Left colon (tissue), 2 donors: ENCODE measurements around the gene JAG2. TPM values are rescaled to one million over a fixed set of nuclear protein-coding genes. Genes with fewer than 3 reads are reported as not detected.

Experiments
- ATAC-seq: fragments of 200-7000 bp; cut with Tn5 transposase; one replicate; pipeline ENCODE4 v1.9.1; 2020; ENCODE audit warnings: mild to moderate bottlenecking, moderate library complexity
- DNase-seq, 2 donors: peaks; one replicate each; pipeline ENCODE4 v3.0.0-alpha.2; 2020
- intact Hi-C, 2 donors: fragments of 100-400 bp; cut with DNase I in 1 of 2; cut with micrococcal nuclease in 1 of 2; formaldehyde crosslinking; loops; one replicate each; pipeline versions ENCODE4 v1.11.2 to v1.14.0; 2022; cut with DNase I, micrococcal nuclease
- total RNA-seq, 2 donors: library from RNA; stranded (reverse); fragmentation: NEBNext Ultra II Directional; extraction: Animal tissue kit (Norgen Biotek cat#: 25700); gene quantifications; one replicate each; pipeline ENCODE4 v1.2.1, GENCODE V29; 2021
- donor health status: DM: no; HTN: no; CAD: no.
- donor health status: DM: yes; HTN: yes; CAD: no.

JAG2 gene
- total RNA-seq, 2 donors from 2014 or later: 7.6 to 11.9 TPM

DNA sequence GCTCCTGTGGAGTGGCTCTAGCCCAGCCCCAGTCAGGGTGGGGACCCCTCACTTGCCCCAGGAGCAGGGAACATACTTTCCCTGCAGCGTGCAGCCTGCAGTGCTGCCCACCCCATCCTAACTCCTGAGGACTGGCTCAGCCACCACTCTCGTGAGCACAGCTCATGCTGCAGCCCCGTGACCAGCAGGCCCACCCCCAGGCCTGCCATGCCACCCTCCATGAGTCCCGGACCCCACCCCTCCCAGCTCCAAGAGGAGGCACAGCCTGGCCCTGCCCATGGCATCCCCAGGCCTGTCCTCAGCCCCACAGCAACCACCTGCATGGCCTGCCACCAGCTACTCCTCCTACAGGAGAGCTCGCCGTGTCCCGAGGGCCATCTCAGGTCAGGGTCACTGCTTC lies 3.9 kb upstream of the JAG2 start:
- ATAC-seq: no peak
- DNase-seq: no peak
- intact Hi-C loops: no loop called here

DNA sequence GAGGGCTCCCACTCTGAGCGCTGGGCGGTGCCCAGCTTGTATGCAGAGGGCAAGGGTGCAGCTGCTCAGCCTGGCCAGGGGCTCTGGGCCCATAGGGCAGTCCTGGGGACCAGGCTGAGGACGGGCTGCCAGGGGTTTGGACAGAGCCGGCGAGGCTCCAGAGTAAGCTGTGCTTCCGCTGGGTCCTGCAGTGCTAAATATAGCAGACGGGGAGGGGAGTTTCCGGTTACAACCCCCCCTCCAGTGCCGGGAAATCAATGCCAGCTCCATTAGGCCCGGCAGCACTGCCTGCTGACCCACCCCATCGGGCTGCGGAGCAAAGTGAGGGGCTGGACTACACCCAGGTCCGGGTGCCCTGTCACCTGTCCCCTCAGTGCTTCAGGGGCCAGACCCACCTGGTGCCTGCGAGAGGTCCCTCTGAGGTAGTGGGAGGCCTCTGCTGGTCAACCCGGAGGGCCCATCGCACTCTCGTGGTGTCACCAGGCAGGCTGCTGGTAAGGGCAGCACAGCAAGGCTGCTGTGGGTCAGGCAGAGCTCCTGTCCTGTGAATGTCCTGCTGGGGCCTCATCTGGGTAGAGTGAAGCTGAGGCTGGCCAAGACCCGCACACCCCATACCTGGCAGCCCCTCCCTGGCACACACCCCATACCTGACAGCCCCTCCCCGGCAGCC lies 2.6 kb upstream of the JAG2 start:
- ATAC-seq: no peak

DNA sequence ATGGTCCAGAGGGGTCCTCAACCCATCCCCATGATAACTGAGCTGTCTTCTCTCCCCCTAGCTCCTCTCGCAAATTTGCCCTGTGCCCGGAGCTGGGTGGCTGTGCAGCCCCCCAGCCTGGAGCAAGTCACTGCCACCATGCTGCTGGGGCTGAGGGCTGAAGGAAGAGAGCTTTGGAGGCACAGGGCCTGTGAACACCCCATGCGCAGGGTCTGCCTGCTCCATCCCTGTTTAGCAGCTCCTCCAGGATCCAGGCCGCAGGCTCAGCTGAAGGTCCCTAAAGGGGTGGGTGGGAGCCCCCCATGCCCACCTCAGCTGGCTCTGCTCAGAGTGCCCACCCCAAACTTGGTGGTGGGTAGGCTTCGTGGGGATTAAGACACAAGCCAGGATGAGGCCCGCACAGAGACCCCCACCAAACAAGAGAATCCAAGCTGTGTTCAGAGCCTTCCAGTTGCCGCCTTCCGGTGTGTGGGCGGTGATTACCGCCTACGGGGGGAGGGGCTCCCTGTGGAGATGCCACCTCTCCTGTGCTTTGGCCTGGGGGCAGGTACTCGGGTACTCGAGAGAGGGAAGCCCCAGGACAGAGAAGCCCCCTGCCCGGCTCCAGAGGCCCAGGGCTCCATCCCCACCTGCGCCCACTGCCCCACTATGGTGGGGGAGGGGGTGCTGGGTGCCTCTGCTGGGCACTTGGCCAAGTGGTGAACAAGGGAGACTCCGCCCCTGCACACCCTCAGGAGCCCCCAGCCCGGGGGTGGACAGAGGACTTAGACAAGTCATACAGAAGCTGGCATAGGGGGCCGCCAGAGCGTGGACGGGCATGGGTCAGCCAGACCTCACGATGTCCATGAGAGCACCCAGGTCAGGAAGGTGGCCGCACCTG lies 1.4 kb upstream of the JAG2 start:
- ATAC-seq (no peak), DNase-seq (no peak)
- intact Hi-C loops: no loop called here

More for the DNA sequence above, 2.6 kb upstream of the JAG2 start:
- DNase-seq: no peak
- intact Hi-C loops: no loop called here

DNA sequence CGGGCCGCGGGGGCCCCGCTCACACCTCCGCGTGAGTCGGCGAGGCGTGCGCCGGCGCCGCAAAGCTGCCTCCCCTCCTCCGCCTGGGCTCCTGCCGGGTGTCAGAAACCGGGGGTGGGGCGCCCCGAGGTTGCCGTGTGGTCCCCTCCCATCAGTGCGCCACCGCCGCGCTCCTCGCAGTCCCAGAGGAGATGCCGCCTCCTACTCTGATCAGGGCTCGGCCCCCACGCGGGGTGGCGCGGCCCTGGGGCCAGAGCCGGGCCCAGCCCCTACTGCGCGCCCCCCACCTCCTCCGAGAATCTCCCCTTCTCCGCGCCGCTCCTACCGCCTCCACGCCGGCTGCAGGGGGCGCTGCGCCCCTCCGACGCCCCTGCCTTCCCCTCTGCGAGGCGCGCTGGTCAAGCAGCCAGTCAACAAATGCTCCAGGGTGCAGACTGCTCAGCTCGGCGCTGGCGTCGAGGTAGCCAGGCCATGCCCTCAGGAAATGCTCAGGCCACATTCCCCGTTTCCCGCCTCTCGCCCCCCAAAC lies 467 bp upstream of the JAG2 start:
- peak in 1 of 2 donors; percentile 40 for DNase-seq
- intact Hi-C loops: no loop called here
- ATAC-seq: peak; percentile 4

DNA sequence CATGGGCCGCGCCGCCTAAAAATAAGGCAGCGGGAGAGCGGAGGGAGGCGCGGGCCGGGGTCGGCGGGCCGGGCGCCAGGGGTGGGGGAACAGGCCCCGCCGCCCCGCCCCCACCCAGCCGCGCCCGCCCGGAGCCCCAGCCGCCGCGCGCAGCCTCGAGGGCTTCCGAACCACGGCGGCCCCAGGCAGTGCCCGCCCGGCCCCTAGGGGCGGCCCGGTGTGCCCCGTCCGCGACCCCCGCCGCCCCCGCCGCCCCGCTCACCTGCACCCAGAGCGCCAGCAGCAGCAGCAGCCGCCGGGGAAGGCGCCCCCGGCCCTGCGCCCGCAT lies 519 bp downstream of the JAG2 start:
- no peak for DNase-seq
- no peak for ATAC-seq
- intact Hi-C loops: no loop called here

GRCh38 chr14:105167303-105168092 lies 1.1 kb downstream of the JAG2 start:
- peak; percentile 42 for ATAC-seq
- intact Hi-C loops: no loop called here
- peak in 1 of 2 donors; percentile 55 for DNase-seq

- no peak for ATAC-seq
- DNase-seq: no peak
- intact Hi-C loops: no loop called here
Observed at GRCh38 chr14:105166571-105167302, 1.8 kb downstream of the JAG2 start.

DNA sequence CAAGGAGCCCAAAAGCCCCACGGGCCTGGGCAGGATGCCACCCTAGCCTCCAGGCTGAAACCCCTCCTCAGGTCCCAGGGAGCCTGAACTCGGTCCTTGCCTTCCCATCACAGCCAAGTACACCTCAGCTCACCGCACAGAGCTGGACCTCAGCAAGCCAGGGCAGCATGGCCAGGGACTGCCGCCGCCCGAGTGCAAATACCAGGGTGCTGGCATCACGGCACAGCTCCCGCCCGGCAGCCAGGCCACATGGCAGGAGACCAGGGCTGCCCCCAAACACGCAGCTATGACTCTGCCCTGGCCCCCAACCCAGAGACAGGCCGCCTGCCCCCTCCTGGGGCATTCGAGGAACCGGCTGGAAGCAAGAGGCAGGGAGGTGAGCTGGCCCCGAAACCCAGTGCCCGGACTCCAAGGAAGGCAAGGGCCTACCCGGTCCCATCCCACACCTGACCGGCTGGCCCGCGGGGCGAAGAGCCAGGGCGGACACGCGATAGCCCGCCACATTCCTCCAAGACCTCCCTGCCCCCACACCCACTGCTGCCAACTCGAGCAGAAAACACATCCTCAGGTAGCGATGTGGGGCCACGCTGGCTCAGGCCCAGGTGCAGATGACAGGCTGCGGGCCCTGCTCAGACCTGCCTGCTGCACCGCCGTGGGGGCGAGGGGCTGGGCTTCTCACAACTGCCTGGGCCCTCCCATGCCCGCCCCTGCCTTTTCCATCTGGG lies 2.7 kb downstream of the JAG2 start:
- intact Hi-C loops: no loop called here
- no peak for DNase-seq
- no peak for ATAC-seq

DNA sequence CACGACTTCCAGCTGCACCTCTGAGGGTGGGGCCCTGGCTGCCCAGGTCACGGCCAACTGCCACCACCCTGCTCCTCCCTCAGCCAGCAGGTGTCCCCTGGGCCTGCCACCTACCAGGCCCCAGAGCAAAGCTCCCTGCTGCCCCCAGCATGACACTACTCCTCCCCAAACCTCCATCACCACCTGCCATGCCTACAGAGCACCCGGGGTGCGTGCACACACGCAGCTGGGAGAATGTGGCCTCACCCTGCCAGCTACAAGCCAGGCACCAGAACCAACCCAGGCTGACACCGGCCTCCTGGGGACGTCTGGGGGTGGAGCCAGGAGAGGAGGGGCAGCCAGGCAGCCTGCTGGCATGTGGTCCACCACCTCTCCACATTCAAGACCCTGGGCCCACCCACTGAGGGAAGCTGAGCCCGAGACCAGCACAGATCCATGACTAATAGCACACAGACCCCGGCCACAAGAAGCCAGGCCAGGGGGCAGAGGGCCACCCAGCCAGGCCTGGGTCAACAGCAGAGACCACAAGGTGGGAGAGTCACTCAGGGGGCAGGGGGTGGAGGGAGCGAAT lies 3.4 kb downstream of the JAG2 start:
- intact Hi-C loops: no loop called here
- ATAC-seq: peak; percentile 73
- DNase-seq: peak in 1 of 2 donors; percentile 58

- ATAC-seq (no peak), DNase-seq (no peak)
- intact Hi-C loops: no loop called here
Observed at GRCh38 chr14:105163040-105163742, 5.4 kb downstream of the JAG2 start.

- no peak for ATAC-seq
- intact Hi-C loops: no loop called here
- DNase-seq: no peak
Observed at GRCh38 chr14:105162669-105162979, 6.0 kb downstream of the JAG2 start.

DNA sequence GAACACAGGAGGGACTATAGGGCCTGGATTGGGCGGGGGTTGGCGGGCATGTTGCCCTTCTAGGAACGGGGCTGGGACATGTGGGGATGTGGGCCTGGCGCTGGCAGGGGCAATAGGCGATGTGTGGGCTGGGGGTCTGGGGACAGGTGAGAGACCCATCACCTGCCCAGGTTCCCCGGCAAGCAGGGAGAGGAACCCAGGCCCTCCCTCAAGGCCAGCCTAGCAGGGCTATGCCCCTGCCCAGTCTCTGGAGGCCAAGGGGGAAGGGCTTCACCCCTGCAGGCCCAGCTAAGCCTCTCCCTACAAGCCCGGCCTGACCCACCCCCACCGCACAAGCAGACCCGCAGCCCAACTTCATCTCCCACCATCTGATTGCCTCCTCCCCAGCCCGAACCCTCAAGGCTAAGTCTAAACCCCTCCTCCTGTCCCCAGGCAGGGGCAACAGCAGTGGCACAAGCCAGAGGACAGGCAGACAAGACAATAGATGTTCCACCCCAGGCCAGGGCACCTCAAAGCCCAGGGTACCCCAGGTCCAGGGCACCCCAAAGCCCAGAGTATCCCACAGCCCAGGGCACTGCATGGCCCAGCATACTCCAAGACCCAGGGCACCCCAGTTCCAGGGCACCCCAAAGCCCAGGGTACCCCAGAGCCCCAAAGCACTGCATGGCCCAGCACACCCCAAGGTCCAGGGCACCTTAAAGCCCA lies 6.5 kb downstream of the JAG2 start:
- intact Hi-C loops: no loop called here
- peak; percentile 22 for ATAC-seq
- DNase-seq: peak in 1 of 2 donors; percentile 35

DNA sequence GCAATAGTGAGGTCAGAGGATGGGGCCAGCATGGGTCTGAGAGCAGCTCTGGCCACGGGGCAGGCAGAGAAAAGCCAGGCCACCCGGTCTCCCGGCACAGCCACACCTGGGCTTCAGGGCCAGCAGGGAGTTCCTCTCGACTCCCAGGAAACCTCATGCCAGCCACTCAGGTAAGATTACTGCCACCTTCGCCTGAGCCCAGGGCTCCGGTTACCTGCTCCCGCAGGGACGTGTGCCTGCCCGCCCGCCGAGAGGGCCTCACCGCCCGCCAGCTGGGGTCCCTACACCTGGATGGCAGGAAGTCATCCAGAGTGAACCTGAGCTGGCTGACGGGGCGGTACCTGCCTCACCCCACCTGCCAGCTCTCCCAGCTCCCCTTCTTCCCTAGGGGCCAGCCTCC lies 7.3 kb downstream of the JAG2 start:
- intact Hi-C loops: no loop called here
- no peak for ATAC-seq

DNA sequence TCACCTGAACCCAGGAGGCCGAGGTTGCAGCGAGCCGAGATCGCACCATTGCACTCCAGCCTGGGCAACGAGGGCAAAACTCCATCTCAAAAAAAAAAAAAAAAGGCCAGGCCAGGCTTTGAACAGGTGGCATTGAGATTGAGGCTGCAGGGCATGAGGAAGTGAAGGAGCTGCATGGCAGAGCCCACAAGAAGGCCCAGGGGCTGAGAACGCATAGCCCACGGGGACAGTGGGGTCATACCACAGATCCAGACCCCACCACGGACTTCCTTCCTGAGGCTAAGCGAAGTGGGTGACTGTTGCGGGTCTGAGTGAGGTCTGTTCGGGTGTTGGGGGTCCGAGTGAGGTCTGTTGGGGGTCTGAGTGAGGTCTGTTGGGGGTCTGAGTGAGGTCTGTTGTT lies 7.8 kb downstream of the JAG2 start:
- DNase-seq: no peak
- intact Hi-C loops: no loop called here
- ATAC-seq: no peak

More for the DNA sequence above, 7.3 kb downstream of the JAG2 start:
- no peak for DNase-seq

- no peak for ATAC-seq
- DNase-seq: no peak
- intact Hi-C loops: no loop called here
Observed at GRCh38 chr14:105159344-105159743, 9.2 kb downstream of the JAG2 start.

DNA sequence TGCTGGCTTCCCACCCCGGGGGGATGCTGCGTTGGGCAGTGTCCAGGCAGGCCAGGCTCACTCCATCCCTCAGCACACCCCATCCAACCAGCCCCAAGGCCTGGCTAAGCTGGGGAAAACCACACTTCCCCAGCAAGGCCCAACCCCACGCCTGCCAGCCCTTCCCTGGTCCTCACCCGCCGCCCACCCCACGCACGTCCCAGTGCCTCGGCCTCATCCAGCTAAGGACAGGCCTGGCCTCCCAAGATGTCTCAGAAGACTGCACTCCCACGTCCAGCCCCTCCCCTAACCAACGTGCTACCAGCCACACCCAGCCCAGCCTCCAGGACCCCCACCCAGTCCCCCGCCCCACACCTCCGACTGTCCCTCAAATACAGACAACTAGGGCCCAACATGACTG lies 9.8 kb downstream of the JAG2 start:
- ATAC-seq (no peak), DNase-seq (no peak)
- intact Hi-C loops: no loop called here

DNA sequence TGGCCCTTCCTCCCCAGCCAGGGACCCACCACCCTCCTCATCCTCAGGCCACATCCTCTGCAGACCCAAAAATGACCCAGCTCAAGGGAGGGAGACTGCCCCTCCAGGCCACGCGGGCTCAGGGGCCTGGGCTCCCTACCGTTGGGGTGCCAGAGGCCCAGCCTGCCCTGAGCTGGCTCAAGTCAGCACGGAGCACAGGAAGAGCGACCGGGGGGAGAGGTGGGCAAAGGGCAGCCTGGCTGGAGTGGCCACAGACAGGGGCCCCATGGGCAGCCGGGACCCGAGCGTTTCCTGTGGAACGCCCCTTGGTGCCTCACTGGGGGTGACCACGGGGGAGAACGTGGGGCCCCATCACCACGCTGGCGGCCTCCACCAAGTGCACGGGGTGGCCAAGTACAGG lies 10.7 kb downstream of the JAG2 start:
- intact Hi-C loops: no loop called here
- ATAC-seq (no peak), DNase-seq (no peak)
